Adrenal gland (tissue), 5 donors: Measurements from ENCODE around the gene SDCCAG8.

Experiments used
- CTCF ChIP-seq, 6 experiments: fragments of 450-650 bp in 4 of 6; fragments of 200-600 bp in 2 of 6; sonication (generic) in 1 of 6; IDR thresholded peaks; 1 replicate in 5 of 6; 2 replicates in 1 of 6; pipeline versions ENCODE4 v1.5.1 to v1.8.0; 2016 to 2021; ENCODE audit warnings: antibody characterized with exemption in 6 of 6, mild to moderate bottlenecking in 2 of 6, moderate library complexity in 1 of 6
- POLR2A ChIP-seq, 2 donors: fragments of 450-650 bp; IDR thresholded peaks; one replicate each; pipeline ENCODE4 v1.6.1; 2017; ENCODE audit warnings: antibody characterized with exemption in 2 of 2, mild to moderate bottlenecking in 2 of 2, moderate library complexity in 1 of 2
- donor health status: DM: no; HTN: no; CAD: no.

- TF ChIP-seq CTCF (IDR thresholded peaks at IDR 0.05) (no peak), POLR2A (IDR thresholded peaks at IDR 0.05) (no peak)
Observed at GRCh38 chr1:243447844-243448243, 192.0 kb downstream of the SDCCAG8 start.
